PFSK-1 (cell line): ENCODE results near the gene SUSD2.

ENCODE experiments used
- POLR2AphosphoS5 ChIP-seq: IDR thresholded peaks from 2 replicates; pipeline ENCODE4 v1.6.1; 2012; ENCODE audit warnings: low read depth, mild to moderate bottlenecking, control low read depth, low read length, moderate library complexity
- TAF1 ChIP-seq: IDR thresholded peaks from 2 replicates; pipeline ENCODE4 v1.6.1; 2012; ENCODE audit warnings: low read length, control low read depth, borderline replicate concordance; ENCODE audit not compliant: insufficient read depth

GRCh38 chr22:24236656-24237055 lies 55.4 kb downstream of the SUSD2 start:
- no peak for TF ChIP-seq POLR2AphosphoS5
- TF ChIP-seq TAF1: no peak
